Esophagus squamous epithelium (tissue), 5 donors: ENCODE measurements around the gene EMC10. TPM values are rescaled to one million over a fixed set of nuclear protein-coding genes. Genes with fewer than 3 reads are reported as not detected.

Source experiments
- DNase-seq: peaks from one replicate; lab custom pipeline; 2025; lab: John Stamatoyannopoulos, UW
- H3K27ac ChIP-seq, 4 donors: fragments of 200-600 bp; sonication (generic); one replicate each; pipeline ENCODE4 v1.5.1; 2016 to 2019; ENCODE audit warnings: mild to moderate bottlenecking in 1 of 4
- H3K27me3 ChIP-seq, 4 donors: fragments of 200-600 bp; sonication (generic); 1 replicate in 3 of 4; 2 replicates in 1 of 4; pipeline versions ENCODE4 v1.5.1 to v1.6.0; 2017 to 2021; ENCODE audit warnings: antibody characterized with exemption in 1 of 4
- H3K36me3 ChIP-seq, 3 donors: fragments of 200-600 bp; sonication (generic); one replicate each; pipeline ENCODE4 v1.5.1; 2016 to 2019
- H3K4me1 ChIP-seq, 3 donors: fragments of 200-600 bp; sonication (generic); one replicate each; pipeline ENCODE4 v1.5.1; 2017 to 2019
- H3K4me3 ChIP-seq, 4 donors: fragments of 200-600 bp; sonication (generic); 1 replicate in 3 of 4; 2 replicates in 1 of 4; pipeline ENCODE4 v1.5.1; 2016 to 2019; ENCODE audit warnings: mild to moderate bottlenecking in 2 of 4, moderate library complexity in 1 of 4
- H3K9me3 ChIP-seq, 3 donors: fragments of 200-600 bp; sonication (generic); one replicate each; pipeline ENCODE4 v1.5.1; 2016 to 2019
- CTCF ChIP-seq, 6 experiments: fragments of 450-650 bp in 4 of 6; fragments of 200-600 bp in 2 of 6; sonication (generic) in 2 of 6; IDR thresholded peaks; one replicate each; pipeline ENCODE4 v1.5.1; 2016 to 2019; ENCODE audit warnings: antibody characterized with exemption in 6 of 6, mild to moderate bottlenecking in 4 of 6, moderate library complexity in 4 of 6
- POLR2A ChIP-seq, 4 donors: fragments of 450-650 bp; IDR thresholded peaks; one replicate each; pipeline ENCODE4 v1.6.1; 2017; ENCODE audit warnings: antibody characterized with exemption in 4 of 4, mild to moderate bottlenecking in 4 of 4, moderate library complexity in 3 of 4
- WGBS, 2 donors: methylation state at CpG; one replicate each; pipeline ENCODE4 v1.1.5; 2018; 5-methylcytosine and 5-hydroxymethylcytosine counted together
- intact Hi-C: fragments of 100-400 bp; cut with DNase I; formaldehyde crosslinking; loops from one replicate; pipeline ENCODE4 v1.15.0; 2022
- total RNA-seq, 4 donors: library from RNA; depleted of rRNA; stranded (reverse); fragments of >200 nt; gene quantifications; one replicate each; pipeline ENCODE4 v1.1.0, GENCODE V29; 2016
- donor health status: DM: yes; HTN: yes; CAD: no.

The EMC10 gene
- total RNA-seq, 4 donors from 2014 or later: 50.2 to 76.1 (median 59.7) TPM

- 24 to 41% methylated on average over 13 of the region's 13 CpGs for WGBS, 2 donors
- H3K27me3 ChIP-seq: peaks cover 0 to 73% (median 3%) of the 10 kb centered on the region in 4 donors
- H3K9me3 ChIP-seq: no peaks in the 10 kb centered on the region
- peak overlapping the region; percentile 54 to 89 (median 70) for H3K4me3 ChIP-seq
- TF ChIP-seq POLR2A (IDR thresholded peaks at IDR 0.05) (no peak), CTCF (IDR thresholded peaks at IDR 0.05) (no peak)
- no peak for DNase-seq
- peak overlapping the region; percentile 69 to 91 (median 76) for H3K27ac ChIP-seq
- peaks cover 6 to 32% (median 15%) of the 10 kb centered on the region in 3 donors for H3K4me1 ChIP-seq
- intact Hi-C loops: no loop called here
- no peaks in the 10 kb centered on the region for H3K36me3 ChIP-seq
Observed at GRCh38 chr19:50430888-50431342, 45.4 kb upstream of the EMC10 start.

- 2 to 3% methylated on average over 17 to 22 of the region's 54 CpGs for WGBS, 2 donors
- Histone ChIP-seq H3K9me3 (no peaks in the 10 kb centered on the region), H3K36me3 (no peaks in the 10 kb centered on the region), H3K4me1 (peaks cover 6 to 32% (median 15%) of the 10 kb centered on the region in 3 donors), H3K4me3 (peak overlapping the region; percentile 54 to 89 (median 70)), H3K27ac (peak overlapping the region; percentile 69 to 91 (median 76)), H3K27me3 (peaks cover 0 to 73% (median 3%) of the 10 kb centered on the region in 4 donors)
- TF ChIP-seq CTCF (IDR thresholded peaks at IDR 0.05) (no peak), POLR2A (IDR thresholded peaks at IDR 0.05) (peak in 2 of 4 donors; percentile 14 to 57)
- intact Hi-C loops: no loop called here
- no peak for DNase-seq
Observed at GRCh38 chr19:50431343-50432220, 44.7 kb upstream of the EMC10 start.

GRCh38 chr19:50432221-50433028, 43.9 kb upstream of the EMC10 start, which contains the start of gene MYBPC2:
Gene MYBPC2 (plus strand): TSS chr19:50432892. CDS start chr19:50432954, 62 bp downstream.
- intact Hi-C loops: no loop called here
- Histone ChIP-seq H3K27me3 (peaks cover 0 to 71% (median 3%) of the 10 kb centered on the region in 4 donors), H3K27ac (peak within 1 kb of the TSS; percentile 69 to 91 (median 76)), H3K4me1 (peaks cover 6 to 32% (median 15%) of the 10 kb centered on the region in 3 donors), H3K4me3 (peak within 1 kb of the TSS; percentile 54 to 89 (median 70)), H3K36me3 (no peaks in the 10 kb centered on the region), H3K9me3 (no peaks in the 10 kb centered on the region)
- no peak for DNase-seq
- WGBS, 2 donors: 4 to 11% methylated on average over 7 of the region's 40 CpGs
- TF ChIP-seq CTCF (IDR thresholded peaks at IDR 0.05) (no peak), POLR2A (IDR thresholded peaks at IDR 0.05) (no peak)

GRCh38 chr19:50433201-50434180, 42.8 kb upstream of the EMC10 start:
- peaks cover 0 to 64% (median 3%) of the 10 kb centered on the region in 4 donors for H3K27me3 ChIP-seq
- intact Hi-C loops: no loop called here
- no peak overlapping the region for H3K4me3 ChIP-seq
- 71 to 81% methylated on average over 7 to 9 of the region's 19 CpGs for WGBS, 2 donors
- TF ChIP-seq CTCF (IDR thresholded peaks at IDR 0.05) (no peak), POLR2A (IDR thresholded peaks at IDR 0.05) (no peak)
- H3K4me1 ChIP-seq: peaks cover 6 to 22% (median 15%) of the 10 kb centered on the region in 3 donors
- no peak for DNase-seq
- no peaks in the 10 kb centered on the region for H3K36me3 ChIP-seq
- no peaks in the 10 kb centered on the region for H3K9me3 ChIP-seq
- H3K27ac ChIP-seq: no peak overlapping the region
